WTC11 (cell line): ENCODE data around the gene SERTAD4. TPM values are rescaled to one million over a fixed set of nuclear protein-coding genes. Genes with fewer than 3 reads are reported as not detected.
A peak's percentile ranks its signal among the peaks of the same experiment; 100 is the strongest.
"Not testable (repeated sequence)": the region's sequence is repeated elsewhere in the genome, so short reads cannot be mapped to it uniquely, and the experiment has no call there.

Source experiments
- ATAC-seq: fragments of 200-7000 bp; cut with Tn5 transposase; 2 replicates; pipeline ENCODE4 v1.10.0; 2021; ENCODE audit warnings: mild to moderate bottlenecking, moderate library complexity
- Bru-seq: library from RNA; stranded (reverse); fragments of 400-500 nt; gene quantifications from one replicate; lab custom pipeline; 2021; lab: Mats Ljungman, UMichigan
- CTCF ChIA-PET: fragments of 300-600 bp; sonication (Branson Sonifier 250); formaldehyde crosslinking; loops from one replicate; lab custom pipeline; 2021; ENCODE audit warnings: antibody characterized with exemption; lab: Charles Lee
- POLR2A ChIA-PET: fragments of 350-600 bp; sonication (Branson Sonifier 250); formaldehyde crosslinking; loops from one replicate; lab custom pipeline; 2021; ENCODE audit warnings: antibody characterized with exemption; lab: Charles Lee
- DNase-seq: peaks from one replicate; pipeline ENCODE4 v3.0.0; 2021; ENCODE audit warnings: low spot score
- H3K27ac Mint-ChIP-seq: 2 replicates; pipeline ENCODE4 v1.8.0; 2021; ENCODE audit warnings: mixed read lengths
- H3K27me3 Mint-ChIP-seq: 2 replicates; pipeline ENCODE4 v1.8.0; 2021; ENCODE audit warnings: low read depth, mild to moderate bottlenecking, moderate library complexity, mixed read lengths
- H3K36me3 Mint-ChIP-seq: 2 replicates; pipeline ENCODE4 v1.8.0; 2021; ENCODE audit warnings: mixed read lengths
- H3K4me1 Mint-ChIP-seq: 2 replicates; pipeline ENCODE4 v1.8.0; 2022; ENCODE audit warnings: mixed read lengths
- H3K4me3 Mint-ChIP-seq: 2 replicates; pipeline ENCODE4 v1.8.0; 2021; ENCODE audit warnings: mild to moderate bottlenecking, moderate library complexity, mixed read lengths
- H3K9me3 Mint-ChIP-seq: 2 replicates; pipeline ENCODE4 v1.8.0; 2021; ENCODE audit warnings: mixed read lengths
- EMX1 ChIP-seq: fragments of 250-450 bp; sonication (Bioruptor Pico); IDR thresholded peaks from 2 replicates; pipeline ENCODE4 v1.8.0; 2021; ENCODE audit warnings: mild to moderate bottlenecking
- GABPB1 ChIP-seq: sonication (generic); formaldehyde crosslinking; IDR thresholded peaks from 2 replicates; pipeline ENCODE4 v1.8.1; 2023; ENCODE audit warnings: mild to moderate bottlenecking, missing genetic modification reagents
- IRF1 ChIP-seq: sonication (generic); formaldehyde crosslinking; IDR thresholded peaks from 2 replicates; pipeline ENCODE4 v1.8.0; 2023; ENCODE audit warnings: missing genetic modification reagents
- MXD4 ChIP-seq: fragments of 250-450 bp; sonication (Bioruptor Pico); IDR thresholded peaks from 2 replicates; pipeline ENCODE4 v1.8.0; 2021; ENCODE audit warnings: mild to moderate bottlenecking, moderate library complexity, borderline replicate concordance
- MYBL2 ChIP-seq: sonication (generic); formaldehyde crosslinking; IDR thresholded peaks from 2 replicates; pipeline ENCODE4 v1.8.1; 2023; ENCODE audit warnings: mild to moderate bottlenecking, moderate library complexity, missing genetic modification reagents
- NR1H2 ChIP-seq: sonication (generic); formaldehyde crosslinking; IDR thresholded peaks from 2 replicates; pipeline ENCODE4 v1.9.0; 2021; ENCODE audit warnings: mild to moderate bottlenecking, moderate library complexity, missing genetic modification reagents
- PRRX2 ChIP-seq: fragments of 250-450 bp; sonication (Bioruptor Pico); IDR thresholded peaks from 2 replicates; pipeline ENCODE4 v1.8.0; 2021; ENCODE audit warnings: mild to moderate bottlenecking
- RELA ChIP-seq: sonication (generic); formaldehyde crosslinking; IDR thresholded peaks from 2 replicates; pipeline ENCODE4 v1.8.1; 2022; ENCODE audit warnings: missing genetic modification reagents, mild to moderate bottlenecking, borderline replicate concordance
- RORB ChIP-seq: fragments of 250-450 bp; sonication (Bioruptor Pico); IDR thresholded peaks from 2 replicates; pipeline ENCODE4 v1.9.0; 2021; ENCODE audit warnings: mild to moderate bottlenecking
- SMAD3 ChIP-seq: sonication (generic); formaldehyde crosslinking; IDR thresholded peaks from 2 replicates; pipeline ENCODE4 v1.8.0; 2022; ENCODE audit warnings: missing genetic modification reagents, mild to moderate bottlenecking, borderline replicate concordance
- SOX15 ChIP-seq: fragments of 250-450 bp; sonication (Bioruptor Pico); IDR thresholded peaks from 2 replicates; pipeline ENCODE4 v1.9.0; 2021; ENCODE audit warnings: mild to moderate bottlenecking
- SP1 ChIP-seq: sonication (generic); formaldehyde crosslinking; conservative IDR thresholded peaks from 2 replicates; pipeline ENCODE4 v1.8.1; 2022; ENCODE audit warnings: missing genetic modification reagents
- TCF7 ChIP-seq: sonication (generic); formaldehyde crosslinking; IDR thresholded peaks from 2 replicates; pipeline ENCODE4 v1.8.0; 2022; ENCODE audit warnings: mild to moderate bottlenecking, low read depth, missing genetic modification reagents, moderate library complexity
- TP53 ChIP-seq: sonication (generic); formaldehyde crosslinking; IDR thresholded peaks from 2 replicates; pipeline ENCODE4 v1.8.1; 2023; ENCODE audit warnings: mild to moderate bottlenecking, missing genetic modification reagents
- ZNF138 ChIP-seq: sonication (generic); formaldehyde crosslinking; conservative IDR thresholded peaks from 2 replicates; pipeline ENCODE4 v1.8.1; 2022; ENCODE audit warnings: mild to moderate bottlenecking, moderate library complexity, missing genetic modification reagents
- ZNF416 ChIP-seq: fragments of 250-450 bp; sonication (Bioruptor Pico); IDR thresholded peaks from 2 replicates; pipeline ENCODE4 v1.9.0; 2021; ENCODE audit warnings: mild to moderate bottlenecking, inconsistent platforms
- long read RNA-seq, 3 experiments: library from RNA in 1 of 3; library from capped mRNA in 1 of 3; library from polyadenylated mRNA in 1 of 3; unstranded in 2 of 3; stranded (forward) in 1 of 3; transcript quantifications; one replicate each; pipeline ENCODE4 v2.0.0, GENCODE V29; 2021
- total RNA-seq: library from RNA; stranded (reverse); gene quantifications from 3 replicates; pipeline ENCODE4 v1.2.3, GENCODE V29; 2021
- TF ChIP-seq, protein P1 (sequence below): sonication (generic); formaldehyde crosslinking; IDR thresholded peaks from 2 replicates; pipeline ENCODE4 v1.8.1; 2022; ENCODE audit warnings: mild to moderate bottlenecking, missing genetic modification reagents, moderate library complexity, borderline replicate concordance
- TF ChIP-seq, protein P2 (sequence below): sonication (generic); formaldehyde crosslinking; IDR thresholded peaks from 2 replicates; pipeline ENCODE4 v1.8.1; 2023; ENCODE audit warnings: mild to moderate bottlenecking, moderate library complexity, missing genetic modification reagents
- TF ChIP-seq, protein P3 (sequence below): sonication (generic); formaldehyde crosslinking; IDR thresholded peaks from 2 replicates; pipeline ENCODE4 v1.8.0; 2022; ENCODE audit warnings: mild to moderate bottlenecking, missing genetic modification reagents

Gene SERTAD4
- 2.7 to 4.6 TPM (median 2.8 TPM) in 3 replicates for total RNA-seq
- Bru-seq, nascent RNA = percentile 60 among the genes with signal in this experiment
- long read RNA-seq, experiment 1, full-length matches to known transcripts = 23 of 34 reads
- long read RNA-seq, experiment 1, partial matches to known transcripts = 0 of 34 reads
- long read RNA-seq, experiment 1, other reads (novel, unspliced or antisense) = 11 of 34 reads
- long read RNA-seq, experiment 2, full-length matches to known transcripts = 1 of 5 reads
- long read RNA-seq, experiment 2, partial matches to known transcripts = 0 of 5 reads
- long read RNA-seq, experiment 2, other reads (novel, unspliced or antisense) = 4 of 5 reads
- long read RNA-seq, experiment 3 = 0 reads

DNA sequence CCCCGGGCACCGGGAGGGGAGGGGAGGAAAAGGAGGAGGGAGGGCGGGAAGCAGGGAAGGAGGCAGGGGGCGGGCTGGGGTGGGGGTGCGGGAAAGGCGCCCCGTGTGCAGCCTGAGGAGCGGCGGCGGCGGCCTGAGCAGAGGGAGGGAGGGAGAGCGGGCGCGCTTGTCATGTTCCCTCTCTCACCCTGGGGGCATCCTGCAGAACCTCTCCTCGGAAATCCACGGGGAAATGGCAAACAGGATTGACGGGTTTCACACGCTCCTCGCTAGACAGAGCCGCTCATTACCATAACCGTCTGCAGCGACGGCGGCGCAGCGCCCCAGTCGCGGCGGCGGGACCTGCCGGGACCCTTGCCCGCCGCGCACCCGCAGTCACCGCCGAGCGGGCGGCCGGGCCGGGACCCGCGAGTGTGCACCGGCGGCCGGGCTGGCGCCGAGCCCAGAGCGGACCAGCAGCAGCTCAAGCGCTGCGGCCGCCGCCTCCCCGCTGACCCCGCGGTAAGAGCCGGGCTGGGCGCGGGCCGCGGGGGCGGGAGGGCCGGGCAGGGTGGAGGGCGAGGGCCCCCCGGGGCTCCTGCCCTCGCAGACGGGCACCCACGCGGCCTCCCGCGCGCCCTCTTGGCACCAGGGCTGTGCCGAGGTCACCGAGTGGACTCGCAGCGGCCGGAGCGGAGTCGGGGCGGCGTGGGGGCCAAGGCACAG, at the start of gene SERTAD4:
TSS of gene SERTAD4 (plus strand) at position 286 of the 705 bp plus-strand sequence. CDS start 5,165 bp downstream, outside the sequence.
- POLR2A ChIA-PET = interaction anchor here (1.0 to 4.0 kb wide), 3 partner anchors 19 to 141 kb away, joined by 3 to 25 read pairs (median 5); no protein-coding TSS in a partner anchor
- TF ChIP-seq SP1 (peak; percentile 44; the same call in 1 of the 2 replicates), NR1H2 (CRISPR knock-in tag) (no peak)
- TF ChIP-seq, all 79 proteins: peak for 1
- Mint-ChIP-seq H3K9me3 (no peaks in the 10 kb centered on the region), H3K27me3 (peaks cover 65% of the 10 kb centered on the region), H3K4me3 (peak within 1 kb of the TSS; percentile 84), H3K27ac (no peak within 1 kb of the TSS), H3K36me3 (no peaks in the 10 kb centered on the region), H3K4me1 (peaks cover 27% of the 10 kb centered on the region)
- peak; percentile 48 for DNase-seq
- CTCF ChIA-PET = interaction anchor here (0.8 to 2.0 kb wide), 5 partner anchors 18 to 82 kb away, joined by 3 to 11 read pairs (median 5); no protein-coding TSS in a partner anchor
- ATAC-seq = peak; percentile 27

DNA sequence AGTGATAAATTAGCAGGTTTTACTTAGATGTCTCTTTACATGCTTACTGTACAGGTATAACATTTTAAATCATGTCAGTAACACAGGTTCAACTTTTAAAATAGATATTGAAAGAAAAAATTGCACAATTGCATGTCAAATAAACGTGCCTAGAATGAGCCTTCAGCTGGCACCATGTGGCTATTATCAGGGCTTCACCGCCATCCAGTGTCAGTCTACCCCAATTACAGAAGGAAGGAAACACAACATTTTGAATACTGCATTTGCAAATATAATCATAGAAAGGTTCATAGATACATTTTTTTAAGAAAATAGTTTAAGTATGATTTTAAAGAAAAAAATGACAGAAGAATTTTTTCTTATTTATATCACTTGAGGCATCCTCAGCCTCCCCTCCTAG, 47.5 kb upstream of the SERTAD4 start:
- no peak overlapping the region for H3K4me3 Mint-ChIP-seq
- DNase-seq = no peak
- no peaks in the 10 kb centered on the region for H3K27me3 Mint-ChIP-seq
- ChIA-PET CTCF (interaction anchor here (0.8 to 1.0 kb wide), 2 partner anchors 285 to 325 kb away, joined by 3 to 4 read pairs; no protein-coding TSS in a partner anchor), POLR2A (no interaction called here)
- ATAC-seq = no peak
- H3K4me1 Mint-ChIP-seq = no peaks in the 10 kb centered on the region
- no peaks in the 10 kb centered on the region for H3K36me3 Mint-ChIP-seq
- H3K27ac Mint-ChIP-seq = no peak overlapping the region
- no peaks in the 10 kb centered on the region for H3K9me3 Mint-ChIP-seq
- TF ChIP-seq GABPB1 (CRISPR knock-in tag) (no peak), MXD4 (CRISPR knock-in tag) (no peak), RORB (CRISPR knock-in tag) (no peak), ZNF138 (CRISPR knock-in tag) (no peak), TP53 (no peak), MYBL2 (no peak), ZNF416 (no peak), SMAD3 (no peak)
- TF ChIP-seq, protein P1, sequence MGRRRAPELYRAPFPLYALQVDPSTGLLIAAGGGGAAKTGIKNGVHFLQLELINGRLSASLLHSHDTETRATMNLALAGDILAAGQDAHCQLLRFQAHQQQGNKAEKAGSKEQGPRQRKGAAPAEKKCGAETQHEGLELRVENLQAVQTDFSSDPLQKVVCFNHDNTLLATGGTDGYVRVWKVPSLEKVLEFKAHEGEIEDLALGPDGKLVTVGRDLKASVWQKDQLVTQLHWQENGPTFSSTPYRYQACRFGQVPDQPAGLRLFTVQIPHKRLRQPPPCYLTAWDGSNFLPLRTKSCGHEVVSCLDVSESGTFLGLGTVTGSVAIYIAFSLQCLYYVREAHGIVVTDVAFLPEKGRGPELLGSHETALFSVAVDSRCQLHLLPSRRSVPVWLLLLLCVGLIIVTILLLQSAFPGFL (CRISPR knock-in tag) = no peak

- H3K27ac Mint-ChIP-seq, CTCF ChIA-PET, H3K9me3 Mint-ChIP-seq, H3K36me3 Mint-ChIP-seq, H3K27me3 Mint-ChIP-seq, ATAC-seq, H3K4me1 Mint-ChIP-seq, H3K4me3 Mint-ChIP-seq, POLR2A ChIA-PET: not testable (repeated sequence)
- DNase-seq = peak; percentile 14
These were observed 44.6 kb upstream of the SERTAD4 start for GRCh38 chr1:210187849-210188606.

DNA sequence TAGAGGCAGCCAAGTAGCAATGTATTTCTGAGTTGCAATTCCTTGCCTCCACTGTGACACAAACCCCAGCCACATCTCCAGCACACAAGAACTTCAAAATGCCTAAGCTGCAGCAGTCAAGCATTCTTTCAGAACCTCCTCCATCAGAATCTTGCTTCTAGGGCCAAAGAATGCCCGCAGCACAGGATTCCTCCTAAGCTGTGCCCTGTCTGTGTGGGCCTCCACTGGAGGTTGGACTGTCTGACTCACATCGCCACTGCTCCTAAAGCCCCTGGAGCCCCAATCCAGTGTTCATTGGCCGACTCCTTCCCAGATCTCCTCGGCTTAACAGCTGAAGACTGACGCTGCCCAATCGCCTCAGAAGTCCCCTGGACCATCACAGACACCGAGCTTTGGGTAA, 43.2 kb upstream of the SERTAD4 start:
- H3K9me3 Mint-ChIP-seq = no peaks in the 10 kb centered on the region
- CTCF ChIA-PET = no interaction called here
- no peaks in the 10 kb centered on the region for H3K36me3 Mint-ChIP-seq
- no peak for TF ChIP-seq TCF7
- TF ChIP-seq EMX1 (CRISPR knock-in tag) = no peak
- no peak for TF ChIP-seq SOX15 (CRISPR knock-in tag)
- TF ChIP-seq PRRX2 (CRISPR knock-in tag) = no peak
- no peak for TF ChIP-seq RELA (CRISPR knock-in tag)
- TF ChIP-seq, protein P2, sequence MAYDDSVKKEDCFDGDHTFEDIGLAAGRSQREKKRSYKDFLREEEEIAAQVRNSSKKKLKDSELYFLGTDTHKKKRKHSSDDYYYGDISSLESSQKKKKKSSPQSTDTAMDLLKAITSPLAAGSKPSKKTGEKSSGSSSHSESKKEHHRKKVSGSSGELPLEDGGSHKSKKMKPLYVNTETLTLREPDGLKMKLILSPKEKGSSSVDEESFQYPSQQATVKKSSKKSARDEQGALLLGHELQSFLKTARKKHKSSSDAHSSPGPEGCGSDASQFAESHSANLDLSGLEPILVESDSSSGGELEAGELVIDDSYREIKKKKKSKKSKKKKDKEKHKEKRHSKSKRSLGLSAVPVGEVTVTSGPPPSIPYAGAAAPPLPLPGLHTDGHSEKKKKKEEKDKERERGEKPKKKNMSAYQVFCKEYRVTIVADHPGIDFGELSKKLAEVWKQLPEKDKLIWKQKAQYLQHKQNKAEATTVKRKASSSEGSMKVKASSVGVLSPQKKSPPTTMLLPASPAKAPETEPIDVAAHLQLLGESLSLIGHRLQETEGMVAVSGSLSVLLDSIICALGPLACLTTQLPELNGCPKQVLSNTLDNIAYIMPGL (CRISPR knock-in tag) = no peak
- TF ChIP-seq, protein P3, sequence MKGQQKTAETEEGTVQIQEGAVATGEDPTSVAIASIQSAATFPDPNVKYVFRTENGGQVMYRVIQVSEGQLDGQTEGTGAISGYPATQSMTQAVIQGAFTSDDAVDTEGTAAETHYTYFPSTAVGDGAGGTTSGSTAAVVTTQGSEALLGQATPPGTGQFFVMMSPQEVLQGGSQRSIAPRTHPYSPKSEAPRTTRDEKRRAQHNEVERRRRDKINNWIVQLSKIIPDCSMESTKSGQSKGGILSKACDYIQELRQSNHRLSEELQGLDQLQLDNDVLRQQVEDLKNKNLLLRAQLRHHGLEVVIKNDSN (CRISPR knock-in tag) = no peak
- TF ChIP-seq IRF1 (CRISPR knock-in tag) = no peak

More for the DNA sequence above, 43.2 kb upstream of the SERTAD4 start:
- POLR2A ChIA-PET = no interaction called here
- Mint-ChIP-seq H3K4me1 (no peaks in the 10 kb centered on the region), H3K4me3 (no peak overlapping the region), H3K27ac (no peak overlapping the region), H3K27me3 (no peaks in the 10 kb centered on the region)
- DNase-seq = no peak
- ATAC-seq = no peak
